Gastrocnemius medialis (tissue), 4 donors: ENCODE results near the gene INSYN2B.

Source experiments
- POLR2A ChIP-seq, 2 donors: fragments of 450-650 bp; IDR thresholded peaks; one replicate each; pipeline ENCODE4 v1.6.1; 2017; ENCODE audit warnings: antibody characterized with exemption in 2 of 2, mild to moderate bottlenecking in 2 of 2, moderate library complexity in 2 of 2
- TF ChIP-seq, protein P1 (sequence below), 5 experiments: fragments of 450-650 bp in 3 of 5; fragments of 200-600 bp in 2 of 5; sonication (generic) in 2 of 5; IDR thresholded peaks in 4 of 5; conservative IDR thresholded peaks in 1 of 5; 1 replicate in 4 of 5; 2 replicates in 1 of 5; pipeline ENCODE4 v1.5.1; 2016 to 2019; ENCODE audit warnings: antibody characterized with exemption in 5 of 5, mild to moderate bottlenecking in 3 of 5, moderate library complexity in 3 of 5

GRCh38 chr5:169988206-169988605 lies 7.9 kb upstream of the INSYN2B start:
- TF ChIP-seq, protein P1, sequence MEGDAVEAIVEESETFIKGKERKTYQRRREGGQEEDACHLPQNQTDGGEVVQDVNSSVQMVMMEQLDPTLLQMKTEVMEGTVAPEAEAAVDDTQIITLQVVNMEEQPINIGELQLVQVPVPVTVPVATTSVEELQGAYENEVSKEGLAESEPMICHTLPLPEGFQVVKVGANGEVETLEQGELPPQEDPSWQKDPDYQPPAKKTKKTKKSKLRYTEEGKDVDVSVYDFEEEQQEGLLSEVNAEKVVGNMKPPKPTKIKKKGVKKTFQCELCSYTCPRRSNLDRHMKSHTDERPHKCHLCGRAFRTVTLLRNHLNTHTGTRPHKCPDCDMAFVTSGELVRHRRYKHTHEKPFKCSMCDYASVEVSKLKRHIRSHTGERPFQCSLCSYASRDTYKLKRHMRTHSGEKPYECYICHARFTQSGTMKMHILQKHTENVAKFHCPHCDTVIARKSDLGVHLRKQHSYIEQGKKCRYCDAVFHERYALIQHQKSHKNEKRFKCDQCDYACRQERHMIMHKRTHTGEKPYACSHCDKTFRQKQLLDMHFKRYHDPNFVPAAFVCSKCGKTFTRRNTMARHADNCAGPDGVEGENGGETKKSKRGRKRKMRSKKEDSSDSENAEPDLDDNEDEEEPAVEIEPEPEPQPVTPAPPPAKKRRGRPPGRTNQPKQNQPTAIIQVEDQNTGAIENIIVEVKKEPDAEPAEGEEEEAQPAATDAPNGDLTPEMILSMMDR (IDR thresholded peaks at IDR 0.05 in 4 of 5, conservative IDR thresholded peaks at IDR 0.05 in 1 of 5), result no peak
- TF ChIP-seq POLR2A (IDR thresholded peaks at IDR 0.05), result no peak
